GM18505 (cell line): ENCODE results near the gene KLHDC7A.

Experiments
- ATAC-seq: cut with Tn5 transposase; IDR thresholded peaks from one replicate; pipeline ENCODE4 v1.9.1; 2021; ENCODE audit not compliant: unreplicated experiment
- POLR2A ChIP-seq: IDR thresholded peaks from 4 replicates; pipeline ENCODE4 v1.6.1; 2011; ENCODE audit warnings: borderline replicate concordance; ENCODE audit not compliant: insufficient read depth, insufficient read length; ENCODE audit errors: extremely low read depth

The KLHDC7A gene

GRCh38 chr1:18508084-18508483 is 27.4 kb downstream of the KLHDC7A start:
- TF ChIP-seq POLR2A = no peak
- no peak for ATAC-seq

GRCh38 chr1:18511149-18511873 is 30.6 kb downstream of the KLHDC7A start:
- no peak for TF ChIP-seq POLR2A

GRCh38 chr1:18511874-18512150 is 31.1 kb downstream of the KLHDC7A start:
- ATAC-seq = no peak
- no peak for TF ChIP-seq POLR2A

More at GRCh38 chr1:18511149-18511873, 30.6 kb downstream of the KLHDC7A start:
- ATAC-seq = no peak

- TF ChIP-seq POLR2A = no peak
- ATAC-seq = no peak
Observed at GRCh38 chr1:18512883-18513282, 32.2 kb downstream of the KLHDC7A start.

- no peak for ATAC-seq
- no peak for TF ChIP-seq POLR2A
Observed at GRCh38 chr1:18513995-18514394, 33.3 kb downstream of the KLHDC7A start.

- no peak for ATAC-seq
- no peak for TF ChIP-seq POLR2A
Observed at GRCh38 chr1:18515120-18515667, 34.5 kb downstream of the KLHDC7A start.

- no peak for ATAC-seq
- no peak for TF ChIP-seq POLR2A
Observed at GRCh38 chr1:18516473-18516872, 35.7 kb downstream of the KLHDC7A start.

- TF ChIP-seq POLR2A = no peak
- no peak for ATAC-seq
Observed at GRCh38 chr1:18526436-18527275, 45.9 kb downstream of the KLHDC7A start.

GRCh38 chr1:18527514-18527913 is 46.8 kb downstream of the KLHDC7A start:
- ATAC-seq = no peak

GRCh38 chr1:18527921-18528320 is 47.2 kb downstream of the KLHDC7A start:
- no peak for ATAC-seq
- TF ChIP-seq POLR2A = no peak

More at GRCh38 chr1:18527514-18527913, 46.8 kb downstream of the KLHDC7A start:
- TF ChIP-seq POLR2A = no peak

GRCh38 chr1:18528616-18529015 is 47.9 kb downstream of the KLHDC7A start:
- no peak for TF ChIP-seq POLR2A
- no peak for ATAC-seq

GRCh38 chr1:18529714-18530113 is 49.0 kb downstream of the KLHDC7A start:
- TF ChIP-seq POLR2A = no peak
- no peak for ATAC-seq

GRCh38 chr1:18530587-18531502 is 50.1 kb downstream of the KLHDC7A start:
- TF ChIP-seq POLR2A = no peak
- ATAC-seq = no peak
